K562 (cell line): ENCODE measurements around the gene CYB5D1. TPM values are rescaled to one million over a fixed set of nuclear protein-coding genes. Genes with fewer than 3 reads are reported as not detected.

ENCODE experiments used
- ERF ChIP-seq: fragments of 450-650 bp; formaldehyde crosslinking; IDR thresholded peaks from 2 replicates; pipeline ENCODE4 v1.4.0; 2020; ENCODE audit warnings: mild to moderate bottlenecking, mixed read lengths
- HDAC3 ChIP-seq: fragments of 450-650 bp; IDR thresholded peaks from 2 replicates; pipeline ENCODE4 v1.6.1; 2018; ENCODE audit warnings: borderline replicate concordance, mild to moderate bottlenecking, moderate library complexity; ENCODE audit not compliant: partially characterized antibody
- HIVEP1 ChIP-seq: fragments of 250-450 bp; sonication (Bioruptor Pico); IDR thresholded peaks from 2 replicates; pipeline ENCODE4 v1.4.0; 2020; ENCODE audit warnings: mild to moderate bottlenecking
- LEF1 ChIP-seq: fragments of 450-650 bp; IDR thresholded peaks from 2 replicates; pipeline ENCODE4 v1.6.1; 2016; ENCODE audit warnings: mild to moderate bottlenecking
- PHF8 ChIP-seq: fragments of 200-600 bp; sonication (generic); IDR thresholded peaks from 2 replicates; pipeline ENCODE4 v1.6.1; 2012; ENCODE audit warnings: mixed run types, mild to moderate bottlenecking, inconsistent platforms, low read length, moderate library complexity, borderline replicate concordance
- PRPF4 ChIP-seq: fragments of 200-400 bp; formaldehyde crosslinking; IDR thresholded peaks from one replicate; pipeline ENCODE4 v1.6.1; 2017; ENCODE audit warnings: low read length, low read depth, mild to moderate bottlenecking; ENCODE audit not compliant: insufficient read depth, poor library complexity, severe bottlenecking
- SIN3B ChIP-seq: fragments of 450-650 bp; IDR thresholded peaks from 2 replicates; pipeline ENCODE4 v1.6.1; 2017; ENCODE audit warnings: low read depth, mild to moderate bottlenecking, moderate library complexity
- THAP7 ChIP-seq: fragments of 250-450 bp; sonication (Bioruptor Pico); IDR thresholded peaks from 2 replicates; pipeline ENCODE4 v1.5.0; 2021
- ZBTB5 ChIP-seq: fragments of 450-650 bp; IDR thresholded peaks from 2 replicates; pipeline ENCODE4 v1.6.1; 2017; ENCODE audit warnings: antibody characterized with exemption
- ZNF584 ChIP-seq: fragments of 200-800 bp; sonication (Bioruptor generic); IDR thresholded peaks from 2 replicates; pipeline ENCODE4 v1.6.1; 2016; ENCODE audit warnings: low read depth, mild to moderate bottlenecking, missing genetic modification characterization, missing compliant biosample characterization
- ZNF644 ChIP-seq: fragments of 200-800 bp; sonication (Bioruptor generic); IDR thresholded peaks from 2 replicates; pipeline ENCODE4 v1.6.1; 2016; ENCODE audit warnings: low read depth, missing genetic modification characterization, missing compliant biosample characterization
- polyA plus RNA-seq, 8 experiments: library from polyadenylated mRNA; depleted of rRNA in 4 of 8; stranded (reverse) in 5 of 8; unstranded in 3 of 8; fragments of >200 nt; fragmentation: Nextera tagmentation in 2 of 8; fragmentation: Illumina TruSeq in 1 of 8; extraction: Ambion mirVana in 2 of 8; extraction: Trizol in 1 of 8; gene quantifications; 2 replicates each; pipeline versions ENCODE4 v1.2.1 to v1.2.3, GENCODE V29; 2011 to 2014; ENCODE audit warnings: inconsistent platforms in 1 of 8, missing spikeins in 1 of 8
- total RNA-seq, 7 experiments: library from RNA; depleted of rRNA in 6 of 7; stranded (reverse); fragments of >200 nt in 6 of 7; fragmentation: Illumina TruSeq in 2 of 7; extraction: Trizol in 2 of 7; gene quantifications; 2 replicates each; pipeline versions ENCODE4 v1.2.1 to v1.2.3, GENCODE V29; 2011 to 2021; ENCODE audit warnings: low replicate concordance in 1 of 7

CYB5D1 gene
- total and polyA plus RNA-seq, 9 of the 15 experiments (the other 6 are each of a cell fraction or from before 2014, with no cell fraction given): 2.4 to 7.9 (median 5.7) TPM

GRCh38 chr17:7887038-7887481 is 29.3 kb downstream of the CYB5D1 start (continued):
- TF ChIP-seq HDAC3: no peak
- no peak for TF ChIP-seq PHF8
- 0 out of 2 replicates have a peak, but pooled peaks have one; percentile 57 for TF ChIP-seq ZNF644 (tag)
- TF ChIP-seq PRPF4: no peak
- no peak for TF ChIP-seq HIVEP1 (CRISPR knock-in tag)
- no peak for TF ChIP-seq ZNF584 (CRISPR knock-in tag)
- TF ChIP-seq ERF (CRISPR knock-in tag): no peak
- TF ChIP-seq ZBTB5: no peak
- TF ChIP-seq LEF1: peak; percentile 50
- no peak for TF ChIP-seq THAP7 (CRISPR knock-in tag)
- no peak for TF ChIP-seq SIN3B
